NCI-H146 treated with DMSO at 0.1 percent for 48 hours (cell line): ENCODE data around the gene STK16.
"Not testable (repeated sequence)": the region's sequence is repeated elsewhere in the genome, so short reads cannot be mapped to it uniquely, and the experiment has no call there.

ENCODE experiments used
- DNase-seq: peaks from one replicate; lab custom pipeline; 2025; ENCODE audit not compliant: unreplicated experiment; lab: John Stamatoyannopoulos, UW

The STK16 gene, protein sequence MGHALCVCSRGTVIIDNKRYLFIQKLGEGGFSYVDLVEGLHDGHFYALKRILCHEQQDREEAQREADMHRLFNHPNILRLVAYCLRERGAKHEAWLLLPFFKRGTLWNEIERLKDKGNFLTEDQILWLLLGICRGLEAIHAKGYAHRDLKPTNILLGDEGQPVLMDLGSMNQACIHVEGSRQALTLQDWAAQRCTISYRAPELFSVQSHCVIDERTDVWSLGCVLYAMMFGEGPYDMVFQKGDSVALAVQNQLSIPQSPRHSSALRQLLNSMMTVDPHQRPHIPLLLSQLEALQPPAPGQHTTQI

DNA sequence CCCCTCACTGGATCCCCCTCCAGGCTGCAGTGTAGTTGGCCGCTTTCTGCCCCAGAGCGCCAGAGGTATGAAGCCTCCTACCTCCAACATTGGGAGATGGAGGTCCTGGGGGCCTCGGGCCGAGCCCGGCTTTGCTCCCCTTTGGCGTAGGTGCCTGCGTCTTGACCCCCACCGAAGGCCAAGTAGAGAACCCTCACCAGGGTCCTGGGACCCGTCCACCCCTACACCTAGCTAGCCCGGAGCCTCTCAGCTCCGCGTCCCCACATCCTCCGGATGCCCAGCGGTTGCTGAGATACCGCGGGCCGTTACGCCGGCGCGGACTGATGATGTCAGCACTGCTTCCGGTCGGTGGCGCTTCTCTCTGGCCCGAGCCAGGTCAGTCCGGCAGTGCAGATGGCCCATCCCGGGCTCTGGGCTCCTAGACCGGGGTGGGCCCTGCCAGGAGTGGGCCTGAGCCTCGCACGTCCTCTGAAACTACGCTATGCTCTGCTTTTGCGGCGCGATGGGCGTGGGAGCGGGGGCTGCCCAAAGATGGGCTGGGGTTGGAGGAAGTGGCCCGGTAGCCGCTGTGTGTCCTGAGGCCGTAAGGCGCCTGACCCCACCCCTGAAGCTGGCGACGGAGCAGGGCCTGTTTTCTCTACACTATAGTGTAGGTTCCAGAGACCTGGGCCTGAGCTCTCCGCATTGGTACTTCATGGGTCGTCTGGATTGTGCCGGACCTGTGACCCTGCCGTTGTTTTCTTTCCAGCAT, at the start of gene STK16, which contains the start of gene GLB1L:
Gene STK16, plus strand, starts transcription at position 332 of the 751 bp plus-strand sequence. CDS start 521 bp downstream, outside the sequence.
Gene GLB1L, minus strand, starts transcription at position 297 of the 751 bp plus-strand sequence. CDS start 1,871 bp downstream, outside the sequence.
- peak; percentile 44 for DNase-seq

DNA sequence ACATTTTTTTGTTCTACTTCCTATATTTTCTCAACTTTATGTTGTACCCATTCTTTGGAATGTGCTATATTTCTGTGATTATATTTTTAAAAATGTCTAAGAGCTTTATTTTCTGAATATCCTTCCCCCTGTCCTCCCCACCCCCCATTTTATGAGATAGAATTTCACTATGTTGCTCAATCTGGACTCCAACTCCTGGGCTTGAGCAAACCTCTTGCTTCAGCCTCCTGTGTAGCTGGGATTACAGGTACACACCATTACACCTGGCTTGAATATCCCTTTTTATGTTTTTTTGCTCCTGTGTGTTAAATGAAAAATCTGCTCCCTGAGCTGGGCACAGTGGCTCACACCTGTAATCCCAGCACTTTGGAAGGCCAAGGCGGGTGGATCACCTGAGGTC, 47.9 kb upstream of the STK16 start:
- DNase-seq: no peak

DNA sequence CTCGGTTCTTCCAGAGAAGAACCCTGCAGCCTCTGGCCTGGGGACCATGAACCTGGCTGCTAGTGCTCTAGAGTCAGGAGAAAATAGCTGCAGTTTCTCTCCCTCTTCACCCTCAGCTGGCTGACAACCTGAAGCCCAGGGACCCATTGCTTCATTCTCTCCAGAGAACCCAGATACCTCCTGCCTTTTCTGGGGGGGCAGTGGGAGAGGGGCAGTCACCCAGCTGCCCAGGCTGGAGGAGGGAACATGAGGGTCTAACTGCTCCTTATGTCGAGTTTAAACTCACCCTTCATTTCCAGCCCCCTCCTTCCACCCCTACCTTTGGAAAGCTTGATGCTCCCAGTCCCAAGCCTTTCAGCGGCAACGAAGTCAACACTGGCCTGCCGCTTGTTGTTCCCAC, 46.3 kb upstream of the STK16 start:
- DNase-seq: no peak

DNA sequence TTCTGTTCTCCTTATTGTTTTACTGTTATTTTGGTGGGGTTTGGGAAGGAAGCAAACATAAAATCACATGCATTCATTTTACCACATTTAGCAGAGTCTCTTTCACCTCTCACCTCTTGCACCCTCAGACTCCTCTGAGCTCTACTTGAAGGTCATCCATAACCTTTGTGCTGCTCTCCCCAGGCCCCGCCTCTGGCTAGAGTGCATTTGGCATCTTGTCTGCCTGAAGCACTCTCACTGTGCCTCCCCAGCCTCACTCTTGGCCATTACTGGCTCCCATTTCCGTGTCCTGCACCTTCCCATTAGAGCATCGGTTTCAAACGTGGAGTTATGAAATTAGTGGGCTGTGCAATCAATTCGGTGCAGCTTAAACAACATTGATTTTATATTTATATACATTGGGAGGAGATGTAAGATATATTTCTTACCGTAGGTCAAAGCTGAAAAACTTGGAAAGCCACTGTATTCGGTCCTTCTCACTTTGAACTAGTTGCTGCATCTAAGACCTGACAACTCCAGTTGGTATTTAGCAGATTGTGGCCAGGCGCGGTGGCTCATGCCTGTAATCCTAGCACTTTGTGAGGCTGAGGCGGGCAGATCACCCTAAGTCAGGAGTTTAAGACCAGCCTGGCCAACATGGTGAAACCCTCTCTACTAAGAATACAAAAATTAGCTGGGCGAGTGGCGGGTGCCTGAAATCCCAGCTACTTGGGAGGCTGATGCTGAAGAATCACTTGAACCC, 45.6 kb upstream of the STK16 start:
- no peak for DNase-seq

DNA sequence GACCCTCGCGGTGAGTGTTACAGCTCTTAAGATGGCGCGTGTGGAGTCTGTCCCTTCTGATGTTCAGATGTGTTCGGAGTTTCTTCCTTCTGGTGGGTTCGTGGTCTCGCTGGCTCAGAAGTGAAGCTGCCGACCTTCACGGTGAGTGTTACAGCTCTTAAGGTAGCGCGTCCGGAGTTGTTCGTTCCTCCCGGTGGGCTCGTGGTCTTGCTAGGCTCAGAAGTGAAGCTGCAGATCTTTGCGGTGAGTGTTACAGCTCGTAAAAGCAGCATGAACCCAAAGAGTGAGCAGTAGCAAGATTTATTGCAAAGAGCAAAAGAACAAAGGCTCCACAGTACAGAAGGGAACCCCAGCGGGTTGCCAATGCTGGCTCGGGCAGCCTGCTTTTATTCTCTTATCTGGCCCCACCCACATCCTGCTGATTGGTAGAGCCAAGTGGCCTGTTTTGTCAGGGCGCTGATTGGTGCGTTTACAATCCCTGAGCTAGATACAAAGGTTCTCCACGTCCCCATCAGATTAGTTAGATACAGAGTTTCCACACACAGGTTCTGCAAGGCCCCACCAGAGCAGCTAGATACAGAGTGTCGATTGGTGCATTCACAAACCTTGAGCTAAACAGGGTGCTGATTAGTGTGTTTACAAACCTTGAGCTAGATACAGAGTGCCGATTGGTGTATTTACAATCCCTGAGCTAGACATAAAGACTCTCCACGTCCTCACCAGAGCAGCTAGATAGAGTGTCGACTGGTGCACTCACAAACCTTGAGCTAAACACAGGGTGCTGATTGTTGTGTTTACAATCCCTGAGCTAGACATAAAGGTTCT, 44.6 kb upstream of the STK16 start:
- not testable (repeated sequence) for DNase-seq

DNA sequence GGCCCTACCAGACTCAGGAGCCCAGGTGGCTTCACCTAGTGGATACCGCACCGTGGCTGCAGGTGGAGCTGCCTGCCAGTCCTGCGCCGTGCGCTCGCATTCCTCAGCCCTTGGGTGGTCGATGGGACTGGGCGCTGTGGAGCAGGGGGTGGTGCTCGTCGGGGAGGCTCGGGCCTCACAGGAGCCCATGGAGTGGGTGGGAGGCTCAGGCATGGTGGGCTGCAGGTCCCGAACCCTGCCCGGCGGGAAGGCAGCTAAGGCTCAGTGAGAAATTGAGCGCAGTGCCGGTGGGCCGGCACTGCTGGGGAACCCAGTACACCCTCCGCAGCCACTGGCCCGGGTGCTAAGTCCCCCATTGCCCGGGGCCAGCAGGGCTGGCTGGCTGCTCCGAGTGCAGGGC, 43.9 kb upstream of the STK16 start:
- DNase-seq: not testable (repeated sequence)

DNA sequence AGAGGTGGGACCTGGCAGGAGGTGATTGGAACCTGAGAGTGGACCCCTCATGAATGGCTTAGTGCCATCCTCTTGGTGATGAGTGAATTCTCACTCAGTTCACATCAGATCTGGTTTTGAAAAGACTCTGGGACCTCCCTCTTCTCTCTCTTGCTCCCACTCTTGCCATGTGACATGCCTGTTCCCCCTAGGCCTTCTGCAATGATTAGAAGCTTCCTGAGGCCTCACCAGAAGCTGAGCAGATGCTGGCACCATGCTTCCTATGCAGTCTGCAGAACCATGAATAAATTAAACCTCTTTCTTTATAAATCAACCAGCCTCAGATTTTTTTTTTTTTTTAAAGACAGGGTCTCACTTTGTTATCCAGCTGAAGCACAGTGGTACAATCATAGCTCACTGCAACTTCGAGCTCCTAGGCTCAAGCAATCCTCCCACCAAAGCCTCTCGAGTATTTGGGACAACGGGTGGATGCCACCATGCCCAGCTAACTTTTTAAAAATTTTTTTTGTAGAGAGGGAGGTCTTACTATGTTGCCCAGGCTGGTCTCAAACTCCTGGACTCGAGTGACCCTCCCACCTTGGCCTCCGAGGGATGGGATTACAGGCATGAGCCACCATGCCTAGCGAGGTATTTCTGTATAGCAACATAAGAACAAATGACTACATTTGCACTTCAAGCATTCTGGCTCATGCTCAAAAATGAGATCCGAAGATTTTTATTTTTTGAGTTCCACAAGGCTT, 40.7 kb upstream of the STK16 start:
- DNase-seq: no peak

DNA sequence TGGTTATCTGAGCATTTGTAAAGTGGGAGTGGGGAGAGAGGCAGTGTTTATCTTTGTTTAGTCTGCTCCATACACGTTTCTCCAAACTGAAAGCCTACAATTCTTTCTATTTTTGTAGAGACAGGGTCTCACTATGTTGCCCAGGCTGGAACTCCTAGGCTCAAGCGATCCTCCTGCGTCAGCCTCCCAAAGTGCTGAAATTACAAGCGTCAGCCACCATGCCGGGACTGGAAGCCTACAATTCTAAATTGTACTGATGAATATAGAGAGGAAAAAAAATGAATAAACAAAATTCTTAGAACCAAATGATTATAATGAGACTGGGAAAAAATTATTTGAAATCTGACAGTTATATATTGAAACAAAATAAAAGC, 40.1 kb upstream of the STK16 start:
- no peak for DNase-seq

DNA sequence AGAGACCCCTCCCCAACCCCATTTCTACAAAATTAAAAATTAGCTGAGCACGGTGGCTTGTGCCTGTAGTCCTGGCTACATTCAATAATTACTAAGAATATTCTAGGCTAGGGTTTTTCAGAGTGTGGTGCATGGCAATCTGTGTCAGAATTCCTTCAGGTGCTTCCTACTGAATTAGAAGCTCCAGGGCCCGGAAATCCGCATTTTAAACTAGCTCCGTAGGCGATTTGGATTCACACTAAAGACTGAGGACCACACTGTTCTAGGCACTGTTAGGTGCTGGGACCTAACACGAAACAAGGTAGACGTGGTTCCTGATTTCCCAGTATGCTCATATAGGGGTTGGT, 39.3 kb upstream of the STK16 start:
- no peak for DNase-seq

DNA sequence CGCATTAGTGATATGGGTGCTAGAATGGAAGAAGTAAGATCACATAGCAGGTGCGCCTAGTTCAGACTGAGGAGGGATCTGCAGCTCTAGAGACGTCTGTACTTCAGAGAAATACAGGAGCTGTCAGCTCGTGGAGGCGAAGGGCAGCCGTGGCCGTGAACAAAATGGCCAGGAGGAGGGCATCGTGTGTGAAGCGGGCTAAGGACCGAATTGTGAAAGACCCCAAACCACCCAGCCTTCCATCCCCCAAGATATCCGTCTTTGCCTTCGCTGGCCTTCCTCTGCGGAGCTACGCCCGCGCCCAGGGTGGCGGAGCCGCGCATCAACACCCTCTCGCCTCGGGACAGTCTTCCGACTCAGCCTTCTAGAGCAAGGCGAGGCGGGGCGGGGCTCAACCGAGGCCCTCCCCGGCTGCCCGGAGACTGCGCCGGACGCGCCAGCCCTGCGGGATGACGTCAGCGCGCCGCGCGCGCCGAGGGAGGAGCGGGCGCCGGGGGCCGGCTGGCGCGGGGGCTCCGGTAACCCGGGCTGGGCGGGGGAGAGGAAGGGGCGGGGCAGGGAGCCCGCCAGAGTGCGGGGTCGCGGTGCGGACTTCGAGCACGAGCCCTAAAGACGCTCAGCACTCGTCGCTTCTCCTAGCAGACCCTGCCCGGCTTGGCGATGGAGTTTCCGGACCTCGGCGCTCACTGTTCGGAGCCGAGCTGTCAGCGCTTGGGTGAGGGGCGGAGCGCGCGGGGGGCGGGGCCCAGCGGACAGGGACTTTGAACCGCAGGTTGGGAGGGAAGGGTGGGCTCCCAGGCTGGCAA, 38.7 kb upstream of the STK16 start, which contains the start of gene ZFAND2B:
Gene ZFAND2B, plus strand, starts transcription at position 455 of the 806 bp plus-strand sequence. Its CDS starts 206 bp downstream, at position 661.
- peak; percentile 65 for DNase-seq

DNA sequence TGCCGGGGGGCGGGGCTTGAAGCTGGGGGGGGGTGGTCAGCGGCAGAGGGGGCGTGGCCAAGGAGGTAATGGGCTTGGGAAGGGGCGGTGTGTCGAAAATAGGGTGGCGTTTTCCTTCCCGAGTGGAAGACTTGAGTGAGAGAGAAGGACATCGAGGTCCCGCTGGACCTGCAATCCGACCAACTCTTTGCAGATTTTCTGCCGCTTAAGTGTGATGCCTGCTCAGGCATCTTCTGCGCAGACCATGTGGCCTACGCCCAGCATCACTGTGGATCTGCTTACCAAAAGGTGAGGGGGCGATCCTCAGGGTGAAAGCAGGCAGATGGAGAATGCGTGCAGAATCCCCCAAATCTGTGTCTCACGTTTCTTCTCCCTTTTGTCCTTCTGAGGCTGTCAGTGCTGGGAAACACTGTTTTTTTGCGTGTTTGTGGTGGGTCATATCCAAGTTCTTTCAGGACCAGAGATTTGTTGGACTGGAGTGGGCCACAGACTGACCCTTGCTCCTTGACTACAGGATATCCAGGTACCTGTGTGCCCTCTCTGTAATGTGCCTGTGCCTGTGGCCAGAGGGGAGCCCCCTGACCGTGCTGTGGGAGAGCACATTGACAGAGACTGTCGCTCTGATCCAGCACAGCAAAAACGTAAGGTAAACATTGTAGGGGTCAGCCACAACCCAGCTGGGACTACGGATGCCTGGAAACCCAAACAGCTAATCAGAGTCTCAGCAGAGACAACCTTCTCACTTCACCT, 38.0 kb upstream of the STK16 start:
- peak; percentile 52 for DNase-seq

DNA sequence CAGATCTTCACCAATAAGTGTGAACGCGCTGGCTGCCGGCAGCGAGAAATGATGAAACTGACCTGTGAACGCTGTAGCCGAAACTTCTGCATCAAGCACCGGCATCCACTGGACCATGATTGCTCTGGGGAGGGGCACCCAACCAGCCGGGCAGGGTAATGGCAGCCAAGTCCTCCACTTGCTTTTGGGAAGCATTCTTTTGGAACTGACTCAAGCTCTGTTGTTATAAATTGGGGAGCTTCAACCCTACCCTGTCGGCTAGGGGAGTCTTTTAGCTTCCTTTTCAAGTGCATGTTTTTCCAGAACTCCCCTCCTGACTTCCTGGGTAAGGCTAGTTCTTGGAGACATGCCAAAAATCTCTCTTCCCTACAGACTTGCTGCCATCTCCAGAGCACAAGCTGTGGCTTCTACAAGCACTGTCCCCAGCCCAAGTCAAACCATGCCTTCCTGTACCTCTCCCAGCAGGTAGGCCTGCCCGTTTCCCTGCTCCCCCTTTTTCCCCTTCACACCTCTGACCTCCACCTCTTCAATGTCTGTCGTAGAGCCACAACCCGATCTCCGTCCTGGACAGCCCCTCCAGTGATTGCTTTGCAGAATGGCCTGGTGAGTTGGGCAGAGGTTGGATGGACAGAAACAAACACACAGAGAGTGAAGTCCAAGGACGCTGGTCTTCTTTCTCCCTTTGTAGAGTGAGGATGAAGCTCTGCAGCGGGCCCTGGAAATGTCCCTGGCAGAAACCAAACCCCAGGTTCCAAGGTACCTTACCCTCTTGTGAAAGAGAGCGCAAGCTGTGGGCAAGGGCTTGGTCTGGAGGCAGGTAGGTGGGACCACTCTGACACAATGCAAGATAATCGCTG, 37.2 kb upstream of the STK16 start:
- DNase-seq: no peak

DNA sequence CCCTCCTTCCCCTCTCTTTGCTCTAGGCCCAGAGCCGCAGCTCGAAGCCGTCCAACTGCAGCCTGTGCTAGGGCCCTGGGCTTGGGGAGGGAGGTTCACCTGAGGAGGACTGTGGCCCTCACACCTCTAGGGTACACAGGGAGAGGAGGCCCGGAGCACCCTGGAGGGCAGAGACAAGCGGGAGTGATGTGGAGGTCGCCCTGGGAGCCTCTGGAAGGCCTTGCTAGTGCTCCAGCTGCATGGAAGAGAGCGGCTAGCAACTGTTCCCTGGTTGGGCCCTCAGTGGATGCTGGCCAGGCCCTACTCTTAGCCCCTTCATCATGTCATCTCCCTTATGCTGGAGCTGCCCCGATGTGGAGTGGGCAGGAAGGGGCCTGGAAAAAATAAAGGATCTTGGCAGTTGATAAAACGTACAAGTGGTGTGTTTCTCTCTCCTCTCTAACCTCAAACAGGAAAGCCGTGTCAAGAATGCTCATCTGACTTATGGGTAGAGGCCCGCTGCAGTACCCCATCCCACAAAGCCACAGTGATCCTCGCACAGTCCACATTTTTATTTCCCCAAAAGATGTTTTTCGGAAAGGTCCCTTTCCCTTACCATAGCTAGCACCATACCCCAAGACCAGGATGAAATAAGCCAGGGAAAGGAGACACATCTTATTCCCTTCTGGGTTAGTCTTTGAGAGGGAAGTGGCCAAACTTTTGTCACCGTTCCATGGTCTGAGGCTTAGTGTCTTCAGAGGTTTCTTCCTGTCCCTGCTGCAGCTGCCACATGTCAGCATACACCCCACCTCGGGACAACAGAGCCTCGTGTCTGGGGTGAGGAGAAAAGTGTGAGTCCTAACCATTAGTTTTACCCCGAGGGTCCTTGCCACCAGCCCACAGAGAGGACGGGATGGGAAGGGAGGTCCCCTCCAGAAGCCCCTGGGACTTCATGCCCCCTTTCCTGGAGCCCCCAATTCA, 35.8 kb upstream of the STK16 start:
- no peak for DNase-seq

DNA sequence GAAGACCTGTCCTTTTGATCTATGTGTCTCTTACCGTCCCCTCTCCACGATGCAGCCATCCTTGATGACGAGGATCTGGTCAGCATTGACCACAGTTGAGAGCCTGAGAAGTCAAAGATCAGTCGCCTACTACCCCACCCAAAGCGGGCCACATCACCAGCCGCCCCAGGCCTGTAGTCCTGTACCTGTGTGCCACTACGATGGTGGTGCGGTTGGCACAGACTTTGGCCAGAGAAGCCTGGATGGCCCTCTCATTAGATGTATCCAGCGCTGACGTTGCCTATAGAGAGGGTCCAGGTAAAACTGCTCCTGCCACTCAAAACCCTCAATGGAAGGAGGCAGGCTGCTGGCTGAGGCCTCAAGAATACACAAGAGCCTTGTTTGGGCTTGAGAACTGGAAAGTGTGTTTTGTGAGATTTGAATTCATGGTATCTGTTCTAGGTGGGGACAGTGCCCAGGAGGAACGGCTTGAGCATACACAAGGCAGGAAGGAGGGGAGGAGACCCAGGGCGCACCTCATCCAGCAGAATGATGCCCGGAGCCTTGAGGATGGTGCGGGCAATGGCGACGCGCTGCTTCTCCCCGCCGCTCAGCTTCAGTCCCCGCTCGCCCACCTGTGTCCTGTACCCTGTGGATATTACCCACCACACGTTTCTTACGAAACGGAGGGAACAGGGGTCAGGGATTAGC, 34.9 kb upstream of the STK16 start:
- DNase-seq: no peak

DNA sequence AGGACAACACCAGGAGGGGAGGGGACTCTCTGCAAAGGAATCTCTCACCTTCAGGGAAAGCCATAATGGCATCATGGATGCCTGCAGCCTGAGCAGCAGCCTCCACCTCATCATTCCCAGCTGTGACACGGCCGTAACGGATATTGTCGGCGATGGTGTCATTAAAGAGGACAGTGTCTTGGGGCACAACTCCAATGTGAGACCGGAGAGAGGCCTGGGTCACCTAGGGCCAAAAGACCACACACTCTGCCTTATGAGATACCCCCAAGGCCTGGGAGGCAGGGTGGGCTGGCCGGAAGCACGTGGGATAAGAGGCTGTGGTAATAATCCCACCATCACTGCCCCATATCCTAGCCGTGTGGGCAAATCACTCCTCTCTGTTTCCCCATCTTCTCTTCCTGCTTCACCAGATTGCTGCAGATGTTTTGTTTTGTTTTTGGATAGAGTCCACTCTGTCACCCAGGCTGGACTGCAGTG, 34.4 kb upstream of the STK16 start:
- DNase-seq: no peak

DNA sequence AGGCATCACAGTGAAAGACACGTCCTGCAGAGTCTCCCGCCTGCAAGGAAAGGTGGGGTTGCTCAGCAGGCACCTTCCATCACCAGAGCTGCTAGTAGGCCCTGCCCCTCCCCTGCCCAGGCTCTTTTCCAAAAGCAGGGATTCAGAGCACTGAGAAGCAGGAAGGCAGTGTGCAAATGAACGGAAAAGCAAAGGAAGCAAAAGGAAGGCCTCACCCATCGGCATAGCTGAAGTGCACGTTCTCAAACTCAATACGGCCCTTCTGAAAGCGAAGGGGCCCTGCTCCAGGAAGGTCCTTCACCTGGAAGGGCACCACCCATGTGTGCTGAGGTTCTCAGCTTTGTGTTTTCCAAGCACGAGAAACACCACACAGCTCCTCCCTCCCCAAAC, 32.3 kb upstream of the STK16 start:
- no peak for DNase-seq
